GM21360 (cell line): ENCODE measurements around the gene PTPRG.

ENCODE experiments used
- ATAC-seq: cut with Tn5 transposase; IDR thresholded peaks from one replicate; pipeline ENCODE4 v1.9.1; 2021; ENCODE audit warnings: mild to moderate bottlenecking, moderate library complexity; ENCODE audit not compliant: unreplicated experiment

PTPRG gene

GRCh38 chr3:61979638-61980037 is 418.3 kb downstream of the PTPRG start:
- ATAC-seq = no peak

DNA sequence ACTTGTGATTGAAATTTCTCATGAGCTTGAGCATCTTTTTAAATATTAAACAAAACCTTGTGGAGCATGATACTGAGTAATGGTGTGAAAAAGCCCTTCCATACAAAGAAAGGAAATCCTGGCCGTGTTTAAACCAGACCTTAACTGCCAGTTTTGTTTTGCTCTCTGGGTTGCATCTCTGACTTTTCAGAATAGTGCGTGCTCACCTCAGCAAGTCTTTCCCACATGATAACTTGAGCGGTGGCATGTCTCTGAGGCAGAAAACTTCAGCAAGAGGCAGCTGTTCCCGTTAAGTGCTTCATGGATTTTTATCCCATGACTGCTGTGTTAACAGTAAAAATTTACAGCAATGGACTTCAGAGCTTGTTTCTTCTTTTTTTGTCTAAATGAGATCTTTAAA is 418.7 kb downstream of the PTPRG start:
- ATAC-seq = no peak

- ATAC-seq = no peak
Measured at GRCh38 chr3:61981060-61981459, 419.7 kb downstream of the PTPRG start.

DNA sequence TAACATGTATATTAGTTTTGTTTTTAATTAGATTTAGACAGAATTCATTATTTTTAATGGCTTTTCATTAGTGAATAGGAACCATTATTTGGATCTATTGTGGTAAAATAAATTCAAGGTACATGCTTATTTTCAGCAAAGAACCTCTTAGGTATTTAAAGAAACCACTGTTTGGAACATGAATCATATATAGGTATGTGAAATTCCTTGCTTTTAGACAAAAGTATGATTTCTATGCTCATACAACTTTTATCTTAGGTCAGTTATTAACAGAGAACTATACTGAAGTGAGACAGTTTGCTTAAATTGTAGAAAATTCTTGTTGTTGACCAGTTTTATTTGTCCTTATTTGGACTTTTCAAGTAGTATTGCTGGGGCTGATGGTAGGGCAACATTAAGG is 422.1 kb downstream of the PTPRG start:
- no peak for ATAC-seq

DNA sequence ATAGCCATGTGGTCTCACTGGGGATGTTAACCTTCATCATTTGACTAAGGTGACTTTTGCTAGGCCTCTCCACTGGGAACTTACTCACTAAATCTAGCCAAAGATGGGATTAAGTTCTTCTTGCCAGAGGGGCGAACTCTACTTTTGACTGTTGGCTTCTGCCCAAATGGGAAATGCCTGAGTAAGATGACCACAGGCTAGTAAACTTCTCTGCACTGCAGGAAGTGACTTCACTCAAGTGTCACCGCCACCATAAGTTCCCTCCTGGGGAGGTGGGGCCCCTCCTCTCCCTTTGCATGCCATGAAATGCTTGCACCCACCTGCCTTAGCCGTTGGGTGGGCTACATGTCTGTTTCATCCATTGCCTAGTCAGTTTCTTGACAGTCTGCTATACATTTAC is 423.6 kb downstream of the PTPRG start:
- no peak for ATAC-seq

DNA sequence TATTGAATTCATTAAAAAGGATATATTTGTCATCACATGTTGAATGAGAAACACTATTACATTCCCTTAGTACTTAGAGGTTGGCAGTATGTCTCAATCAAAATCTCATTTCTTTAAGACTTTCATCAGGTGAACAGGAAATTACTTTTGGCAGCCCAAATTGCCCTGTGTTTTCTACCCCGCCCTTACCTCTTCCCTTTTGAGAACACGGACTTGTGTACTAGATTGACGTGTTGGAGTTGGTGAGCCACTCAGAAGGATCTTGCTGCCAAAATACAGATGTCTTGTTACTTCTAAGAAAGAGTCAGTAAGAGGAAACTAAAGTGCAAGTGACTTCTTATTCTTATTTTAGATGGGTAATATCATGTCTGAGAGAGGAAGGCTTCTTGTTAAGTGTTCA is 425.1 kb downstream of the PTPRG start:
- ATAC-seq = no peak

- ATAC-seq = no peak
Measured at GRCh38 chr3:61989681-61990080, 428.3 kb downstream of the PTPRG start.

GRCh38 chr3:61990327-61991027 is 429.1 kb downstream of the PTPRG start:
- no peak for ATAC-seq

GRCh38 chr3:61991706-61992105 is 430.3 kb downstream of the PTPRG start:
- ATAC-seq = no peak

- ATAC-seq = no peak
Measured at GRCh38 chr3:61996366-61996765, 435.0 kb downstream of the PTPRG start.

- ATAC-seq = no peak
Measured at GRCh38 chr3:61997101-61997500, 435.7 kb downstream of the PTPRG start.

GRCh38 chr3:62003835-62004234 is 442.5 kb downstream of the PTPRG start:
- ATAC-seq = no peak

- no peak for ATAC-seq
Measured at GRCh38 chr3:62007036-62007435, 445.7 kb downstream of the PTPRG start.

DNA sequence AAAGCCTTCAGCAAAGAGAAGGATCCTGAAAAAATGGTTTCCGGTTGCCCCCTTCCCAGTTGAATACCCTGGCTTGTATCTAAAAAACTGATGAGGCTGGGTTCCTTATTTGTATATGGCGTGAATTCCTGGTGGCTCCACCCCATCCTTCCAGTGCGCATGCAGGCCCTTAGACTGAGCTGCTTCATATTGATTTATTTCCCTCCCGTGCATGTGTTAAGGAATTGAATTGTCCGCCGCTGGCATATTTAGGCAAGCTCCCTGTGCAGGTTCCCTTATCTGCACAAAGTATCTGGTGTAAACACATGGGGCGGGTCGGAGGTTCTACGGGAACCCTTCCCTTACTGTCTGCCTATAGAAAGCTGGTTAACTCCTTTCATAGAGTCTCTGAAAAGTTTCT is 449.6 kb downstream of the PTPRG start:
- ATAC-seq = no peak

DNA sequence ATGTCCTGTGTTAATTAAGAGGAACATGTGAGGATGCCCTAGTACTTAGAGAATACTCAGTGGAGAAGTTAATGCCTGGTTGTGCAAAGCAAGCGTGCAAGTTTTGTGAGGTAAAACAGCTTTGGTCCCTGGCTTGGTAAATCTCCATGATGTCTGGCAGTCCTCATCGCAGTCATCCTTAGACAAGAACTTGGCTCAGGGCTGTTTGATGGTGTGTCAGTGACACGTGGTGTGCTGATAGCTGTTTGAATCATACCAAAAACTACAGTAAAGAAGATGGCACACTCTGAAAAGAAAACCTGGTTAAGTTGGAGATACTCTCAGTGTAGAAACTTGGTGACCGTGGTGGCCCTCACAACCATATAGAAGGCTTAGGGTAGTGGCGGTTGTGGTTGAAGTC is 450.3 kb downstream of the PTPRG start:
- no peak for ATAC-seq

DNA sequence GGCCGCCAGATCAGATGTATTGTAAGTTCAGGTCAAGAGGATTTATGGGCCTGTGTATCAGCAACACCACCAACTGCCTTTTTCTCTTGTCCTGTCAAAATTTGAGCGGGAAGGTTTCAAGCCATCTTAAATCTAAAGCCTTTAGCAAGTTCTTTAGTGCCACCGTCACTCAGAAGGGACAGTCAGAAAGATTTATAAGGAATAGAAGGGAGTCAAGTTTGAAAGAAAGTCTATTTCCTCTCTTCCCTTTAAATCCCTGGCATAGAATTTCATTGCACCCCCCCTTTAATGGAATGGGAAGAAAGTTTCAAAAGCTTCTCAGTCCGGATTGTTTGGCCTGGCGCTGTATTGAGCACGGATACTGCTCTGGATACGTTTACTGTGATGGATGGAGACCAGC is 452.6 kb downstream of the PTPRG start:
- no peak for ATAC-seq

GRCh38 chr3:62015111-62015510 is 453.7 kb downstream of the PTPRG start:
- ATAC-seq = no peak

DNA sequence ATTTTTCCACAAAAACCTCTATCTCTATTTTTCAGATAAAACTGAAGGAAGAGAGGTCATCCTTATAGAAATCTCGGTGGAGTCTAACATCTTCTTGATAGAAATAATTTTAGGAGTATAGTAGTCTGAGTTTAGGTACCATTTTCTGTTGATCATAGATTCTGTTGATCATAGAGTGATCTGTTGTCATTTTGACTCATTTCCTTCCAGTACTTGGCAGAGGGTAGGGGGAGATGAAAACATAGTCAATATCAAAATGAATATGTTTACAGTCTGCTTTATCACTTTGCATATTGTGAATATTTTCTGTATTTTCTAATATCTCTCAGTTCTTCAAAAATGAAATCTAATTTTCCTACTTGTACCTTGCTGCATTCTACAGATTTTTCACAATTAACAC is 458.5 kb downstream of the PTPRG start:
- no peak for ATAC-seq

GRCh38 chr3:62020706-62021105 is 459.3 kb downstream of the PTPRG start:
- ATAC-seq = no peak

DNA sequence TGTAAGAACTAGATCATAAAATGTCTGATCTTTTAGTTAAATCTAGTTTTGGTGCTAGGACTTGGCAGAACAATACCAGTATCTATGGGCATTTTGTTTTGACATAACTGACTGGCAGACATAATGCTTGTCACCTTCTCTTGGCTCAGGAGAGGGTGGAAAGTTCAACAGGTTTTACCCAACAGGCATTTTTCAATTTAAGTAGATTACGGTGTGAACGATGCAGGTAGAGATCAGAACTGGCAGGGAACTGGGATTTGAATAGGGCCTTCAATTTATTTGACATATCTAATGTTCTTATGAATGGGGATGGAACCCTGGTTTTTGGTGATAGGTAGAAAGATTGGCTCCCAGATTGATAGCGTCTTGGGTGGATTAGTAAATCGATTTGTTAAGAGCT is 460.9 kb downstream of the PTPRG start:
- ATAC-seq = no peak

DNA sequence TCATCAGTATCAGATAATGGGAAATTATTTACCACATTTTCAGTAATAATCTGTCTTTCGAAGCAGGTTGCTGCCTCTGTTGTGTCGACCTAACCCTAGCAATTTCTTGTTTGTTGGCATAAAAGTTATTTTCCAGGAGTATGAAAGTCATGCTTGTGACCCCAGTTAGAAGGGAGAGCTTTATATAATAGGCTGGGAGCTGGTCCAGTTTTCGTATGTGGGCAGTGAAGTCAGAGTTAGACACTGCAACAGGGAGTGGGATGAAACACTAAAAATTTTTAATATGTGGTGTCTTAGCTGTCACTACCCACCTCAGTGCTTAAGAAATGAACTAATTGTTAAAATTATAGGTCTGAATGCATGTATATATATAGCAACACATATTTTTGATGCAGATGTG is 463.5 kb downstream of the PTPRG start:
- no peak for ATAC-seq

- no peak for ATAC-seq
Measured at GRCh38 chr3:62025913-62026312, 464.5 kb downstream of the PTPRG start.

DNA sequence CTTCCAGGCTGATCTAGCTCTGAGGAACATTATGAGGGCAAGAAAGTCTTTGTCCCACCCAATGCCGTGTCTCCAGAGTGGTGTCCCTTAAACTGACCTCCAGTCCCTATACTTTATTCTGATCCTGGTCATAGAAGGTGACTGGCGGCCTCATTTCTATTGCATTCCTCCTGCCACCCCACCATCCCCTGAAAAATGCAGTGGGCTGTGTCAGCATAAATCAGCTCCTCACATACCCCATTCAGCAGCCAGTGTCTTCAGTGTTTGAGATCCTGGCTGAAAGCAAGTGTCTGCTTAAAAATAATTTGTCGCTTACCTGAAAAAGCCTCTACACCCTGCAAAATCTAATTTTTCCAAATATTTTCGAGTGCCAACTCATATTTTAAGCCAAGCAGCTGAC is 465.9 kb downstream of the PTPRG start:
- no peak for ATAC-seq
